Esophagus squamous epithelium (tissue), 5 donors: ENCODE results near the gene RIN2. TPM values are rescaled to one million over a fixed set of nuclear protein-coding genes. Genes with fewer than 3 reads are reported as not detected.

ENCODE experiments used
- DNase-seq: peaks from one replicate; lab custom pipeline; 2025; lab: John Stamatoyannopoulos, UW
- H3K27ac ChIP-seq, 4 donors: fragments of 200-600 bp; sonication (generic); one replicate each; pipeline ENCODE4 v1.5.1; 2016 to 2019; ENCODE audit warnings: mild to moderate bottlenecking in 1 of 4
- H3K27me3 ChIP-seq, 4 donors: fragments of 200-600 bp; sonication (generic); 1 replicate in 3 of 4; 2 replicates in 1 of 4; pipeline versions ENCODE4 v1.5.1 to v1.6.0; 2017 to 2021; ENCODE audit warnings: antibody characterized with exemption in 1 of 4
- H3K36me3 ChIP-seq, 3 donors: fragments of 200-600 bp; sonication (generic); one replicate each; pipeline ENCODE4 v1.5.1; 2016 to 2019
- H3K4me1 ChIP-seq, 3 donors: fragments of 200-600 bp; sonication (generic); one replicate each; pipeline ENCODE4 v1.5.1; 2017 to 2019
- H3K4me3 ChIP-seq, 4 donors: fragments of 200-600 bp; sonication (generic); 1 replicate in 3 of 4; 2 replicates in 1 of 4; pipeline ENCODE4 v1.5.1; 2016 to 2019; ENCODE audit warnings: mild to moderate bottlenecking in 2 of 4, moderate library complexity in 1 of 4
- H3K9me3 ChIP-seq, 3 donors: fragments of 200-600 bp; sonication (generic); one replicate each; pipeline ENCODE4 v1.5.1; 2016 to 2019
- CTCF ChIP-seq, 6 experiments: fragments of 450-650 bp in 4 of 6; fragments of 200-600 bp in 2 of 6; sonication (generic) in 2 of 6; IDR thresholded peaks; one replicate each; pipeline ENCODE4 v1.5.1; 2016 to 2019; ENCODE audit warnings: antibody characterized with exemption in 6 of 6, mild to moderate bottlenecking in 4 of 6, moderate library complexity in 4 of 6
- POLR2A ChIP-seq, 4 donors: fragments of 450-650 bp; IDR thresholded peaks; one replicate each; pipeline ENCODE4 v1.6.1; 2017; ENCODE audit warnings: antibody characterized with exemption in 4 of 4, mild to moderate bottlenecking in 4 of 4, moderate library complexity in 3 of 4
- WGBS, 2 donors: methylation state at CpG; one replicate each; pipeline ENCODE4 v1.1.5; 2018; 5-methylcytosine and 5-hydroxymethylcytosine counted together
- intact Hi-C: fragments of 100-400 bp; cut with DNase I; formaldehyde crosslinking; loops from one replicate; pipeline ENCODE4 v1.15.0; 2022
- total RNA-seq, 4 donors: library from RNA; depleted of rRNA; stranded (reverse); fragments of >200 nt; gene quantifications; one replicate each; pipeline ENCODE4 v1.1.0, GENCODE V29; 2016
- donor health status: DM: yes; HTN: yes; CAD: no.

The RIN2 gene
- total RNA-seq, 4 donors from 2014 or later: 29.5 to 77.4 (median 50.8) TPM

DNA sequence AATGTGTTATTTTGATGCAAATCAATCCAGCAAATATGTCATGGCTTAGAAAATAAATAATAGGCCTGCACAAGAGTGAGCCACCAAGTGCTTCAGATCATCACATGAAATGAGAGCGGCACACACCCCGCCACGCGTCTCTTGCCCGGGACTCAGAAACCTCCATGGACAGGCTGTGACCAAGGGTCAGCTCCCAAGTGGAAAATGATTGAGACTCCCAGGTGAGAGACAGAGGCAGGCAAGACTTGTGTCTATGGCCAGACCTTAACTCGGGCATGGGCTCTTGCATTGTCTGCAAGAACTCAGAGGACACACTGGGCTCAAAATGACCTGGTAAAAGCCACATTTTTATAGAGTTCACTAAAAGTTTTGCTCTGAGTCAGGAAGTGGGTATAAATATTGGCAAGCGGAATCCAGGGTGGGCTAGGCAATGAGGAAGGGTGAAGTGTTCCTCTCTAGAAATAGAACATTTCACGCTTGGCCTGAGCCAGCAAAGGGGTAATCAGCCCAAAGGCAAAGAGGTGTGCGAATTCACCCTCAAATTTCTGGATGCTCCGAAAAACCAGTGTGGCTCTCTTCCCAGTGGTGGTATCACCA lies 30.7 kb upstream of the RIN2 start:
- DNase-seq: no peak
- no peaks in the 10 kb centered on the region for H3K27me3 ChIP-seq
- no peaks in the 10 kb centered on the region for H3K9me3 ChIP-seq
- H3K4me1 ChIP-seq: peaks cover 0 to 10% (median 0%) of the 10 kb centered on the region in 3 donors
- H3K36me3 ChIP-seq: no peaks in the 10 kb centered on the region
- no peak overlapping the region for H3K4me3 ChIP-seq
- WGBS, 2 donors: 93 to 94% methylated on average over 9 to 10 of the region's 10 CpGs
- intact Hi-C loops: no loop called here
- TF ChIP-seq CTCF (IDR thresholded peaks at IDR 0.05) (no peak), POLR2A (IDR thresholded peaks at IDR 0.05) (no peak)
- H3K27ac ChIP-seq: no peak overlapping the region

GRCh38 chr20:19729672-19730071 lies 28.4 kb upstream of the RIN2 start:
- Histone ChIP-seq H3K9me3 (no peaks in the 10 kb centered on the region), H3K36me3 (no peaks in the 10 kb centered on the region), H3K4me1 (peaks cover 2 to 28% (median 3%) of the 10 kb centered on the region in 3 donors), H3K27ac (no peak overlapping the region), H3K4me3 (no peak overlapping the region), H3K27me3 (no peaks in the 10 kb centered on the region)
- 85 to 94% methylated on average over 3 to 4 of the region's 4 CpGs for WGBS, 2 donors
- TF ChIP-seq POLR2A (IDR thresholded peaks at IDR 0.05) (no peak), CTCF (IDR thresholded peaks at IDR 0.05) (no peak)
- intact Hi-C loops: no loop called here
- DNase-seq: no peak

GRCh38 chr20:19730706-19731105 lies 27.4 kb upstream of the RIN2 start:
- intact Hi-C loops: no loop called here
- Histone ChIP-seq H3K4me1 (peaks cover 10 to 38% (median 13%) of the 10 kb centered on the region in 3 donors), H3K27ac (no peak overlapping the region), H3K4me3 (no peak overlapping the region), H3K27me3 (no peaks in the 10 kb centered on the region), H3K9me3 (no peaks in the 10 kb centered on the region), H3K36me3 (no peaks in the 10 kb centered on the region)
- TF ChIP-seq POLR2A (IDR thresholded peaks at IDR 0.05): no peak
- TF ChIP-seq CTCF (IDR thresholded peaks at IDR 0.05): no peak
- DNase-seq: no peak
- 54 to 75% methylated on average over 7 of the region's 7 CpGs for WGBS, 2 donors

DNA sequence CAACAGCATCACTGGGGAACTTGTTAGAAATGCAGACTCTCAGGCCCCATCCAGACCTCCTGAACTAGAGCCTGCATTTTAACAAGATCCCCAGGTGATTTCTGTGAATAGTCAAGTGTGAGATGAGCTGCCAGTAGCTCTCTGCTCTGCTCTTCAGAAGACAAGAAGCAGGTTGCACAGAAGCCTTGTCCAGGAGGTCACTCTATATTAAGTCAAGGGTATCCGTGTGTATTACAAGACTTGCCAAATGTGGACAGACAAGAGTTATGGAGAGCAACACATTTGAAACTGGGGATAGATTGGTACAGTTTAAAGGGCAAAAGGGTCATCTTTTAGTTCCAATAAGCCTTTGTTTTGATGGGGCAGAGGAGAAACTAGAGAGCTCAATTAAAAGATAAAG lies 23.2 kb upstream of the RIN2 start:
- no peaks in the 10 kb centered on the region for H3K36me3 ChIP-seq

More for the DNA sequence above, 23.2 kb upstream of the RIN2 start:
- H3K4me3 ChIP-seq: no peak overlapping the region
- peak overlapping the region; percentile 34 to 90 (median 82) for H3K27ac ChIP-seq
- H3K9me3 ChIP-seq: no peaks in the 10 kb centered on the region
- intact Hi-C loops: no loop called here
- DNase-seq: no peak
- no peak for TF ChIP-seq CTCF (IDR thresholded peaks at IDR 0.05)
- no peak for TF ChIP-seq POLR2A (IDR thresholded peaks at IDR 0.05)
- WGBS, 2 donors: 86 to 100% methylated on average over 1 of the region's 1 CpG
- peaks cover 18 to 68% (median 19%) of the 10 kb centered on the region in 3 donors for H3K4me1 ChIP-seq
- no peaks in the 10 kb centered on the region for H3K27me3 ChIP-seq
